GM12865 (cell line): Measurements from ENCODE around the gene CTCFL.

ENCODE experiments used
- DNase-seq: peaks from one replicate; pipeline ENCODE4 v3.0.0; 2010; ENCODE audit warnings: low read depth
- H3K4me3 ChIP-seq: 2 replicates; pipeline ENCODE4 v1.5.1; 2011; ENCODE audit warnings: mild to moderate bottlenecking, low read depth, low read length, control low read depth
- CTCF ChIP-seq: IDR thresholded peaks from 2 replicates; pipeline ENCODE4 v1.5.1; 2011; ENCODE audit warnings: low read length, control low read depth, low read depth, inconsistent platforms; ENCODE audit not compliant: insufficient read depth; ENCODE audit errors: missing control alignments

Gene CTCFL

GRCh38 chr20:57458400-57459160, 66.4 kb downstream of the CTCFL start:
- TF ChIP-seq CTCF: no peak
- DNase-seq: no peak
- H3K4me3 ChIP-seq: no peak overlapping the region

DNA sequence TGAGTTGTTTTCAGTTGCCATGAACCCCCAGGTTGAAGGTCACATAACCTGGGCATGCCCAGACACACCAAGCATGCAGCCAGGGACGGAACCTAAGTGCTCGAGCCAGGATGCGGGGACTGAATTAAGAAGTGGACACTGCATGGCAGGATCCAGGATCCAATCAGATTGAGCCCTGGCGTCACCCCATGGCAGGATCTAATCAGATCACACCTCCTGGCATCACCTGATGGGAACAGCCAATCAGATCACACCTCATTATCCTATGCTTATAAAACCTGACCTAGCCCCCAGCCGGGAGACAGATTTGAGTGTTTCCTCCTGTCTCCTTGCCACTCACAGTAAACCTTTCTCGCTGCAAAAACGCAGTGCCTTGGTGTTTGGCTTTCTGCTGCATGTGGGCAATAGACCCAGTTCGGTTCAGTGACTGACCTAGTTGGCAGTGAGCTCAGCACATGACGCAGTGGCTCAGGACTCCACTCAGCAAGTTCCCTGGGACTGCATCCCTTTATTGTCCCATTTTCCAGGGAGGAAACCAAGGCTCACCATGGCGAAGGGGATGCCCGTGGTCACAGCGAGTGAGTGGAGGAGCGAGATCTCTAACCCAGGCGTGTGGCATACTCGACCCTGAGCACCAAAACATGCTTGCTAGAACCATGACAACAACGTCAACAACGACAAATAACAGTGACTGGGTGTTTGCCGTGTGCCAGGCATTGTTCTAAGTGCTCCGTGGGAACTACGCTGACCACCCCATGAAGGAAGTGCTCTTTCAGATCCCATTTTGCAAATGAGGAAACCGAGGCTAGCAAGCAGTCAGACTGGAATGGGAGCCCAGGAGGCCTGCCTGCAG, 67.5 kb downstream of the CTCFL start:
- DNase-seq: no peak

GRCh38 chr20:57456116-57456515, 68.8 kb downstream of the CTCFL start:
- no peak overlapping the region for H3K4me3 ChIP-seq
- no peak for TF ChIP-seq CTCF
- DNase-seq: no peak

More for the DNA sequence above, 67.5 kb downstream of the CTCFL start:
- TF ChIP-seq CTCF: no peak
- H3K4me3 ChIP-seq: no peak overlapping the region

DNA sequence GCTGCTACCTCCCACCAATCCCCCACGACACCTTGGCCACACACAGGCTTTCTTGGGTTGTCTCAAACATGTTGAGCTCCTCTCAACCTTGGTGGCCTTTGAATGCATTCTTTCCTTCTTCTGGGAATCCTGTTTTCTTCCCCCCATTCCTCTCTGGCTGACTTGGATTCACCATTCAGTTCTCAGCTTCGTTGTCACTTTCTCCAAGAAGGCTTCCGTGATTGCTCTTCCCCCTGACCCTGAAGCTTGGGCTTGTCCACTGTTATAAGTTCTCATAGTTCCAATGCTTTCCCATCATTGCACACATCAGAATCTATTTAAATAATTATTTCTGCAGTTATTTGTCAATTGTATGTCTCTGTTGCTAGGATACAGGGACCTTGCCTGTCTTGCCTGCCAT, 69.6 kb downstream of the CTCFL start:
- no peak for DNase-seq
- no peak overlapping the region for H3K4me3 ChIP-seq
- TF ChIP-seq CTCF: no peak

- DNase-seq: peak; percentile 53
- H3K4me3 ChIP-seq: no peak overlapping the region
- TF ChIP-seq CTCF: no peak
Measured at GRCh38 chr20:57451795-57452661, 72.9 kb downstream of the CTCFL start.

DNA sequence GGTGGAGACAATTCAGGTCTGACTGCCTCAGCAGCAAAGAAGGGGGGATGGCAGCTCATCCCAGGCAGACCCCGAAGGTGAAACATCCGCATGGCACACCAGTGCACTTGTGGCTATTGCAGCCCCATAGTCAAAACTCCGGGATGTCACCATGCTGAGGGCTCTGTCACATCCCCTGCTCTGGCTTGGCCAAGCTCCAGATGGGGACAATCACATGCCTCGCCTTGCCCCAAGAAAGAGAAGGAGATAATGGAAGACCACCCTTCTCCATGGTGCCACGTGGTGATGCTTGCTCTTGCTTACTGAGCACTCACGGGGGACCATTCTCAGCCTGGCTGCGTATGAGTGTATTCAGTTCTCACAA, 73.5 kb downstream of the CTCFL start:
- no peak for DNase-seq
- TF ChIP-seq CTCF: no peak
- no peak overlapping the region for H3K4me3 ChIP-seq
